Endothelial cell of umbilical vein (primary cell): ENCODE results near the gene VPS35L. TPM values are rescaled to one million over a fixed set of nuclear protein-coding genes. Genes with fewer than 3 reads are reported as not detected.

Experiments used
- BruUV-seq: library from RNA; stranded (reverse); fragments of 400-500 nt; replicated peaks from 2 replicates; lab custom pipeline; 2021; lab: Mats Ljungman, UMichigan
- CTCF ChIA-PET: fragments of 300-600, 350-600 bp; sonication (Branson Sonifier 250); formaldehyde crosslinking; loops from one replicate; lab custom pipeline; 2021; ENCODE audit warnings: antibody characterized with exemption, inconsistent platforms; lab: Charles Lee
- POLR2A ChIA-PET: fragments of 300-600, 350-600 bp; sonication (Branson Sonifier 250); formaldehyde crosslinking; loops from one replicate; lab custom pipeline; 2021; ENCODE audit warnings: antibody characterized with exemption, inconsistent platforms; lab: Charles Lee
- DNase-seq: peaks from one replicate; pipeline ENCODE4 v3.0.0-alpha.2; 2011; ENCODE audit warnings: low read depth, low spot score
- FAIRE-seq: peaks from 2 replicates; lab custom pipeline; 2011; peaks lifted over from hg19 to GRCh38; lab: Jason Lieb, UNC
- H2AFZ ChIP-seq: 2 replicates; pipeline ENCODE4 v1.6.0; 2012; ENCODE audit warnings: low read depth, low read length, control low read depth, inconsistent platforms
- H3K27ac ChIP-seq: 2 replicates; pipeline ENCODE4 v1.5.1; 2011; ENCODE audit warnings: low read depth, mild to moderate bottlenecking, control low read depth, low read length, moderate library complexity; ENCODE audit not compliant: insufficient read depth
- H3K27me3 ChIP-seq, 2 experiments: 2 replicates each; pipeline versions ENCODE4 v1.6.0 to v1.6.1; 2011; ENCODE audit warnings: low read length in 2 of 2, mixed read lengths in 1 of 2; ENCODE audit not compliant: control insufficient read depth in 2 of 2, insufficient read depth in 2 of 2
- H3K36me3 ChIP-seq, 2 experiments: 2 replicates in 1 of 2; 3 replicates in 1 of 2; pipeline ENCODE4 v1.5.1; 2011; ENCODE audit warnings: low read length in 2 of 2, mild to moderate bottlenecking in 1 of 2, moderate library complexity in 1 of 2; ENCODE audit not compliant: control insufficient read depth in 2 of 2, insufficient read depth in 2 of 2; ENCODE audit errors: extremely low read depth in 1 of 2
- H3K4me1 ChIP-seq: 3 replicates; pipeline ENCODE4 v1.5.1; 2011; ENCODE audit warnings: mild to moderate bottlenecking, low read length; ENCODE audit not compliant: control insufficient read depth, insufficient read depth; ENCODE audit errors: extremely low read depth
- H3K4me2 ChIP-seq: 2 replicates; pipeline ENCODE4 v1.6.1; 2011; ENCODE audit warnings: low read length, control low read depth, mixed read lengths; ENCODE audit not compliant: insufficient read depth
- H3K4me3 ChIP-seq, 3 experiments: fragments of 200-600 bp in 1 of 3; sonication (generic), shearing (Covaris generic) in 1 of 3; replicated peaks in 1 of 3; 2 replicates each; pipeline ENCODE4 v1.5.1; 2011 to 2016; ENCODE audit warnings: control low read depth in 3 of 3, low read length in 3 of 3, mild to moderate bottlenecking in 2 of 3, inconsistent platforms in 1 of 3, low read depth in 1 of 3, moderate library complexity in 1 of 3; ENCODE audit not compliant: insufficient read depth in 1 of 3
- H3K79me2 ChIP-seq: 2 replicates; pipeline ENCODE4 v1.6.0; 2012; ENCODE audit warnings: low read length, inconsistent platforms; ENCODE audit not compliant: control insufficient read depth, insufficient read depth
- H3K9ac ChIP-seq: replicated peaks from 2 replicates; pipeline ENCODE3; 2011; ENCODE audit warnings: low read length, control low read depth; ENCODE audit not compliant: insufficient read depth; ENCODE audit errors: extremely low read depth
- H3K9me1 ChIP-seq: replicated peaks from 3 replicates; pipeline ENCODE4 v1.6.0; 2011; ENCODE audit warnings: mild to moderate bottlenecking, low read length; ENCODE audit not compliant: control insufficient read depth, insufficient read depth; ENCODE audit errors: extremely low read depth
- H3K9me3 ChIP-seq: replicated peaks from 2 replicates; pipeline ENCODE4 v1.5.1; 2012; ENCODE audit warnings: low read length, inconsistent platforms; ENCODE audit not compliant: control insufficient read depth, insufficient read depth
- H4K20me1 ChIP-seq: replicated peaks from 2 replicates; pipeline ENCODE3; 2011; ENCODE audit warnings: mild to moderate bottlenecking, low read length; ENCODE audit not compliant: control insufficient read depth, insufficient read depth; ENCODE audit errors: extremely low read depth
- EZH2 ChIP-seq: IDR thresholded peaks from 2 replicates; pipeline ENCODE4 v1.6.1; 2012; ENCODE audit warnings: borderline replicate concordance, low read depth, mild to moderate bottlenecking, moderate library complexity, low read length, inconsistent platforms; ENCODE audit not compliant: severe bottlenecking
- FOS ChIP-seq: IDR thresholded peaks from 2 replicates; pipeline ENCODE4 v1.6.1; 2011; ENCODE audit warnings: mild to moderate bottlenecking, low read length, moderate library complexity, borderline replicate concordance; ENCODE audit not compliant: insufficient read depth
- GATA2 ChIP-seq: IDR thresholded peaks from 2 replicates; pipeline ENCODE4 v1.7.0; 2011; ENCODE audit warnings: low read depth, mild to moderate bottlenecking, moderate library complexity, mixed read lengths, low read length; ENCODE audit not compliant: insufficient read length, insufficient read depth
- JUN ChIP-seq: IDR thresholded peaks from 2 replicates; pipeline ENCODE4 v1.6.1; 2011; ENCODE audit warnings: borderline replicate concordance, low read depth; ENCODE audit not compliant: insufficient read length, insufficient read depth
- MAX ChIP-seq: IDR thresholded peaks from 2 replicates; pipeline ENCODE4 v1.6.1; 2011; ENCODE audit not compliant: insufficient read depth, insufficient read length
- MYC ChIP-seq: IDR thresholded peaks from one replicate; pipeline ENCODE4 v1.6.1; 2011; ENCODE audit warnings: mild to moderate bottlenecking, low read depth, low read length
- POLR2A ChIP-seq: IDR thresholded peaks from 2 replicates; pipeline ENCODE4 v1.6.1; 2012; ENCODE audit warnings: low read depth, mild to moderate bottlenecking, control low read depth, low read length
- POLR2AphosphoS5 ChIP-seq: IDR thresholded peaks from 2 replicates; pipeline ENCODE4 v1.6.1; 2012; ENCODE audit warnings: low read depth, mild to moderate bottlenecking, control low read depth, low read length, moderate library complexity; ENCODE audit not compliant: insufficient read depth
- dilution Hi-C: fragments of 300-500 bp; cut with MboI; formaldehyde crosslinking; loops from one replicate; pipeline ENCODE4 v1.15.0; 2019; ENCODE audit warnings: low sequenced_read_pairs; ENCODE audit not compliant: extremely low pct_ligation_motif_present
- intact Hi-C: fragments of 100-400 bp; cut with micrococcal nuclease; formaldehyde crosslinking; loops from one replicate; pipeline ENCODE4 v1.10.0; 2022
- polyA plus RNA-seq, 4 experiments: library from polyadenylated mRNA; depleted of rRNA in 3 of 4; stranded (reverse) in 3 of 4; unstranded in 1 of 4; fragments of >200 nt; gene quantifications; 2 replicates each; pipeline versions ENCODE4 v1.2.1 to v1.2.3, GENCODE V29; 2011 to 2012; ENCODE audit warnings: missing spikeins in 1 of 4
- total RNA-seq: library from RNA; stranded (reverse); gene quantifications from 2 replicates; pipeline ENCODE4 v1.2.3, GENCODE V29; 2021
- TF ChIP-seq, protein P1 (sequence below), 2 donors: IDR thresholded peaks; 1 replicate in 1 of 2; 2 replicates in 1 of 2; pipeline ENCODE4 v1.5.1; 2011; ENCODE audit warnings: low read length in 2 of 2, mild to moderate bottlenecking in 2 of 2, moderate library complexity in 2 of 2, control low read depth in 1 of 2, inconsistent platforms in 1 of 2, low read depth in 1 of 2; ENCODE audit not compliant: insufficient read depth in 1 of 2; ENCODE audit errors: extremely low read depth in 1 of 2

Gene VPS35L
- total and polyA plus RNA-seq, 2 donors (not counting 3 experiments of a cell fraction or from before 2014, with no cell fraction given), result 49.1 to 91.1 TPM

GRCh38 chr16:19654147-19654546, 98.6 kb downstream of the VPS35L start:
- H3K9me1 ChIP-seq, result no peaks in the 10 kb centered on the region
- H2AFZ ChIP-seq, result no peak overlapping the region
- intact Hi-C loops (no loop called here), dilution Hi-C loops (no loop called here)
- H3K79me2 ChIP-seq, result no peaks in the 10 kb centered on the region
- no peaks in the 10 kb centered on the region for H3K27me3 ChIP-seq
- no peak overlapping the region for H3K9ac ChIP-seq
- TF ChIP-seq, protein P1, sequence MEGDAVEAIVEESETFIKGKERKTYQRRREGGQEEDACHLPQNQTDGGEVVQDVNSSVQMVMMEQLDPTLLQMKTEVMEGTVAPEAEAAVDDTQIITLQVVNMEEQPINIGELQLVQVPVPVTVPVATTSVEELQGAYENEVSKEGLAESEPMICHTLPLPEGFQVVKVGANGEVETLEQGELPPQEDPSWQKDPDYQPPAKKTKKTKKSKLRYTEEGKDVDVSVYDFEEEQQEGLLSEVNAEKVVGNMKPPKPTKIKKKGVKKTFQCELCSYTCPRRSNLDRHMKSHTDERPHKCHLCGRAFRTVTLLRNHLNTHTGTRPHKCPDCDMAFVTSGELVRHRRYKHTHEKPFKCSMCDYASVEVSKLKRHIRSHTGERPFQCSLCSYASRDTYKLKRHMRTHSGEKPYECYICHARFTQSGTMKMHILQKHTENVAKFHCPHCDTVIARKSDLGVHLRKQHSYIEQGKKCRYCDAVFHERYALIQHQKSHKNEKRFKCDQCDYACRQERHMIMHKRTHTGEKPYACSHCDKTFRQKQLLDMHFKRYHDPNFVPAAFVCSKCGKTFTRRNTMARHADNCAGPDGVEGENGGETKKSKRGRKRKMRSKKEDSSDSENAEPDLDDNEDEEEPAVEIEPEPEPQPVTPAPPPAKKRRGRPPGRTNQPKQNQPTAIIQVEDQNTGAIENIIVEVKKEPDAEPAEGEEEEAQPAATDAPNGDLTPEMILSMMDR (IDR thresholded peaks at IDR 0.05; ENCODE audit: extremely low read depth in 1 of 2, insufficient read depth in 1 of 2, low read depth in 1 of 2, low read length in 2 of 2), result no peak
- TF ChIP-seq FOS (no peak), EZH2 (no peak), MYC (no peak), GATA2 (no peak)
- CTCF ChIA-PET, result interaction anchor here (1.0 to 1.6 kb wide), 2 partner anchors 52 to 70 kb away, joined by 4 read pairs; no protein-coding TSS in a partner anchor
- DNase-seq (no peak), FAIRE-seq (no peak)
- no peaks in the 10 kb centered on the region for H4K20me1 ChIP-seq
- POLR2A ChIA-PET, result no interaction called here
- no peak overlapping the region for H3K27ac ChIP-seq
- no peaks in the 10 kb centered on the region for H3K4me1 ChIP-seq
- BruUV-seq, result no TSS peak
- no peaks in the 10 kb centered on the region for H3K9me3 ChIP-seq
- no peak overlapping the region for H3K4me3 ChIP-seq
- peaks cover 4 to 22% of the 10 kb centered on the region in 2 experiments for H3K36me3 ChIP-seq
- H3K4me2 ChIP-seq, result no peak overlapping the region

- CTCF ChIA-PET, result interaction anchor here (1.0 to 1.9 kb wide), 2 partner anchors 17 to 53 kb away, joined by 3 to 4 read pairs; no protein-coding TSS in a partner anchor
- FAIRE-seq (no peak), DNase-seq (no peak)
- intact Hi-C loops, result no loop called here
- Histone ChIP-seq H3K4me1 (no peaks in the 10 kb centered on the region), H3K27me3 (no peaks in the 10 kb centered on the region), H3K9me1 (no peaks in the 10 kb centered on the region), H4K20me1 (no peaks in the 10 kb centered on the region), H3K9ac (no peak overlapping the region), H3K79me2 (no peaks in the 10 kb centered on the region), H3K4me3 (no peak overlapping the region), H3K36me3 (peaks cover 4 to 22% of the 10 kb centered on the region in 2 experiments), H2AFZ (no peak overlapping the region), H3K4me2 (no peak overlapping the region), H3K27ac (no peak overlapping the region), H3K9me3 (no peaks in the 10 kb centered on the region)
- BruUV-seq, result no TSS peak
- dilution Hi-C loops, result no loop called here
- POLR2A ChIA-PET, result no interaction called here
- TF ChIP-seq POLR2A, result no peak
- TF ChIP-seq MAX, result no peak
- no peak for TF ChIP-seq FOS
- no peak for TF ChIP-seq JUN
- TF ChIP-seq GATA2, result no peak
- no peak for TF ChIP-seq MYC
- TF ChIP-seq, protein P1 (IDR thresholded peaks at IDR 0.05; ENCODE audit: extremely low read depth in 1 of 2, insufficient read depth in 1 of 2, low read depth in 1 of 2, low read length in 2 of 2), result no peak
- no peak for TF ChIP-seq EZH2
- TF ChIP-seq POLR2AphosphoS5, result no peak
Observed at GRCh38 chr16:19655242-19655777, 99.8 kb downstream of the VPS35L start.
